CMK (cell line): ENCODE measurements around the gene SYCE3.

Experiments
- DNase-seq: peaks from one replicate; pipeline ENCODE4 v3.0.0-alpha.2; 2010; ENCODE audit warnings: low read depth

The SYCE3 gene

DNA sequence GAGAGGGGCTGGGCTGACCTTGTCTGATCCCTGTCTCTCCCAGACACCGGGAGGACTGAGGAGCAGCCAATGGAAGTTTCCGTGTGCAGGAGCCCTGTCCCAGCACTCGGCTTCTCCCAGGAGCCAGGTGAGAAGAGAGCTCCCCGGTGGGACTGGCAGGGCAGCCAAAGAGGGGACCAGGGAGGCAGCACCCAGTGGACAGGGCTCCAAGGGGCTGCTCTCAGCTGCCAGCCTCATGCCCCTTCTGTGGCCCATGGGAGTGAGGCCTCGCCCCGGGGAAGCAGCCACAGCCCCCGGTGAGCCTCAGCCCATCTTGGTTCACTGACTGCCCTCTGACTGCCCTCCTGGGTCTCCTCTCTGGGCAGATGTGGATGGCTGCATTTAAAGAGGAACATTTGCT lies 44.1 kb downstream of the SYCE3 start:
- no peak for DNase-seq

DNA sequence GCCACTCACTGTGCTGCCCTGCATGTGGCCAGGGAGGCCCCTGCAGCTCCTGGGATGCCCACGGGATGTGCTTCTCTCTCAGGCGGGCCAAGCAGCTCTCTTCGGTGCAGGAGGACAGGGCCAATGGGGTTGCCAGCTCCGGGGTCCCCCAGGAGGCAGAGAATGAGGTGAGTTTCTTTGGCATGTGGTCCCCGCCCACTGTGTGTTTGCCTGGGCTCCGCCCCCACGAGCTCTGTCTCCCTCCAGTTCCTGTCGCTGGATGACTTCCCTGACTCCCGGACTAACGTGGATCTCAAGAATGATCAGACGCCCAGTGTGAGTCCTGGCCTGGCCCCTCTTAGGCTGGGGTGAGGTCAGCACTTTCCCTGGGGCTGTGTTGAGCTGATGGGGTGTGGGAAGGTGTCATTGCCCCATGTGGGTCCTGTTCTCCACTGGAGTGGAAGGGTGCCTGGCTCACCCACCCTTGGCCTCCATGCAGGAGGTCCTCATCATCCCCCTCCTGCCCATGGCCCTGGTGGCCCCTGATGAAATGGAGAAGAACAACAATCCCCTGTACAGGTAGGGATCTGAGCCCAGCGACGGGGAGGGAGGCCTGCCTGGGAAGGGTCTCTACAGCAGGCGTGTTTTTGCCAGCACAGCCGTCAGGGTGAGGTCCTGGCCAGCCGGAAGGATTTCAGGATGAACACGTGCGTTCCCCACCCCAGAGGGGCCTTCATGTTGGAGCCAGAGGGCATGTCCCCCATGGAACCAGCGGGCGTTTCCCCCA lies 45.0 kb downstream of the SYCE3 start:
- DNase-seq = no peak

GRCh38 chr22:50516891-50517290 lies 45.8 kb downstream of the SYCE3 start:
- no peak for DNase-seq

DNA sequence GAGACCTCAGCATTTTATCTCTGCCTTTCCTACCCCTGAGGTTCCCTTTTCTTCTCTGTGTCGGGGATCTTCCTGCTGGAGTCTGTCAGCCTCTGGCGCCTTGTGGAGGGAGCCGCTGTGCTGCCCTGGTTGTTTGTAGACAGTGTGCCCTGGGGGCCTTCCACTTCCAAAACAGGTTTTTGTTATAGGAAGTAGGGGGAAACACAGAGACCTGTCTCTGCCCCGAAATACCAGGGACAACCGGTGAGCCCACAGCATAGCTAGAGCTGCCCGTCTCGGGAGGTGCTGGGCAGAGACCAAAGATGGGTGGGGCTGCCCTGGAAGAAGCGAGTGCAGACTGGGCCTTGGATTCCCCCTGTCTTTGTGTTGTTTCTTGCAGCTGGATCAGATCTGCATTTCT lies 46.7 kb downstream of the SYCE3 start:
- DNase-seq = no peak

GRCh38 chr22:50513175-50513574 lies 49.5 kb downstream of the SYCE3 start:
- DNase-seq = no peak

- no peak for DNase-seq
Observed at GRCh38 chr22:50508897-50509296, 53.8 kb downstream of the SYCE3 start.

GRCh38 chr22:50507991-50508884 lies 54.5 kb downstream of the SYCE3 start, which contains the start of gene NCAPH2:
TSS of gene NCAPH2 (plus strand) at chr22:50508224. CDS start at chr22:50508338, 114 bp downstream.
- DNase-seq = peak; percentile 87

DNA sequence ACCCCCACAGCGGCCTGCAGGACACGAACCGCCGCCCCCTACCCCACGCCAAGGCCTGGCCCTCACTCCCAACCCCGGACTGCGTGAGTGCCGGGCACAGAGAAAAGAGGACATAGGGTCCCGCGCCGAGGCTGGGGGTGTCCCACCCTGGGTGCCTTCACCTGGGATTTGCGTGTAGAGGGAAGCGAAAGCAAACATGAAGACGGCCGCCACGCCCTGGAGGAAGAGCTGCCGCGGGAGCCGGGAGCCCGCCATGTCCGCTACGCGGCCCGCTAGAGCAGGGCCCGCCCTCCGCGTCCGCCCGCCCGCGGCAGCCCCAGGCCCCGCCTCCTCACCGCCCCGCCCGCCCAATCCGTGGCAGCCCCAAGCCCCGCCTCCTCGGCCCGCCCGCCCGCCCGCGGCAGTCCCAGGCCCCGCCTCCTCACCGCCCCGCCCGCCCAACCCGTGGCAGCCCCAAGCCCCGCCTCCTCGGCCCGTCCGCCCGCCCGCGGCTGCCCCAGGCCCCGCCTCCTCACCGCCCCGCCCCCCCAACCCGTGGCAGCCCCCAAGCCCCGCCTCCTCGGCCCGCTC lies 55.2 kb downstream of the SYCE3 start, which contains the start of gene LMF2:
Gene LMF2, minus strand, starts transcription at position 282 of the 570 bp plus-strand sequence. Its CDS starts 27 bp downstream, at position 255.
- no peak for DNase-seq

DNA sequence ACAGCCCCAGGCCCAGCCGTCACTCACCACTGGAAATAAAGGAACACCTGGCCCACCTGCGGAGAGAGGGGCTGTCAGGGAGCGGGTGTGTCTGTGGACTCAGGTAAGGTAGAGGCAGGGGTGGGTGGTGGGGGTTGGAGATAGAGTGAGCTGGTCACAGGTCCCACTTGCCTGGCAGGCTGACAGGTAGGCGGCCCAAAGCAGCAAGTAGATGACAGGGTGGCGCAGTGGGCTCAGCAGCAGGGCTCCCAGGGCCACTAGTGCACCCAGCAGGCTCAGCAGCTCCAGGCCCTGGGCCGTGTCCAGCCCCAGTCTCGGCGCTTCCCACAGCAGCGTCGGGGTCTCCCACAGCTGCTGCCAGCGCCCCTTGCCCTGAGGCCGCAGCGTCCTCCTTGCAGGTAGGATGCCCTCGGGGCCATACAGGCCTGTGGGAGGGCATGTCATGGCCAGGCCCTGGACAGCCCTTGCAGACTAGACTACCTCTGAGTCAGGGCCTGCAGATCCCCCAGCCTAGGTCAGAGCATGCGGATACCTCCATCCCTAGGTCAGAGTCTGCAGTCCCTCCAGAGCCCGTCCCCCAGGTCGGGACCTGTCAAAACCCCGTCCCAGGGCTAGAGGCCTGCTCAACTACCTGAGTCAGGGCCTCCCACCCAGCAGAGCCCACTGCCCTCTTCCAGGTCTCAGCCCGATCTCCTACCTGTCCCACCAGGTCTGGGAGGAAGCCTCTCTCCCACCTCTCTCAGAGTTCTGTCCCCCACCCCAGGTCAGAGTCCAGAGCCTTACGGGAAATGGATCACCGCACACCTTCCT lies 55.9 kb downstream of the SYCE3 start:
- DNase-seq = no peak

GRCh38 chr22:50505776-50506610 lies 56.7 kb downstream of the SYCE3 start:
- DNase-seq = no peak

DNA sequence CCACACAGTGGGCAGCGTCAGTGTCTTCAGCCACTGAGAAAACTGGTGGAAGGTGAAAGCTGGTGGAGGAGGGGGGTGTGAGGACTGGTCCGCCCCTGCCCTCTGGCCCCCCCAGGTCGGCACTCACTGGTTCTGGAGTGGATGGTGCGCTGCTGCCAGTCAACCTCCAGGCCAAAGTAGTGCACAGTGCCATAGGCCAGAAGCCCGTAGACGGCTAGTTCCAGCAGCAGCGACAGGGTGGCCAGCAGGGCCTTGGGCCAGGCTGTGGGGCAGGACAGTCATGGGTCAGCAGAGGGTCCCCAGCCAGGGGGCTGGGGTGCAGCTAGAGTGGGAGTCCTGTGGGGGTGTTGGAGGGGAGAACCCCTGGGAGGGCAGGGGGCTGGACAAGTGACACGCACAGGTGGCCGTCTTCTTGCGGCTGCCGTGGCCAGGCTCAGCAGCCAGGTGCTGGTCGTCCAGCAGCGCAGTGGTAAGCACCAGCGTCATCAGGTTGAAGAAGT lies 57.4 kb downstream of the SYCE3 start:
- DNase-seq = no peak

GRCh38 chr22:50504369-50505211 lies 58.1 kb downstream of the SYCE3 start:
- no peak for DNase-seq

- no peak for DNase-seq
Observed at GRCh38 chr22:50503475-50504145, 59.1 kb downstream of the SYCE3 start.

- DNase-seq = no peak
Observed at GRCh38 chr22:50502628-50503474, 59.9 kb downstream of the SYCE3 start.

DNA sequence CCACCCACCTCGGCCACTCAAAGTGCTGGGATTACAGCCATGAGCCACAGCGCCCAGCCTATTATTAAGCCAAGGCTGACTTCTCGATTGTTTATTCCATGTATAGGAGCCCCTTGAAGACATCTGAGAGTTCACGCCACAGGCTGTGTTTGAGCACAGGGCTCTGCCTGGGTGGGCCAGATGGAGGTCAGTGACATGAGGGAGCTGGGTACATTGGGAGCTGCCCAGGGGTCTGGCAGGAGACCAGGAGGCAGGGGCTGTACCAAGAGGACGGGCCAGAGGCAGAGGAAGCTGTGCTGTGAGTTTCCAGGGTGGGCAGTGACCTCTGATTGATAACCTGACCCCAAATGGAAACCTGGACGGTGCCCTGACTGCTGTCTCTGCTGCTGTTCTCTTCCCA lies 60.6 kb downstream of the SYCE3 start:
- DNase-seq = no peak
